ENCODE results near the gene IQCF6. TPM values are rescaled to one million over a fixed set of nuclear protein-coding genes. Genes with fewer than 3 reads are reported as not detected.

Gene IQCF6
- total RNA-seq (2022) (not detected in 2 replicates), Bru-seq, nascent RNA (not detected), BruChase-seq, experiment 1, labeled RNA remaining after a 2-hour chase (not detected), BruChase-seq, experiment 2, labeled RNA remaining after a 6-hour chase (not detected)
- long read RNA-seq = 0 reads

- CTCF ChIA-PET = no interaction called here
- POLR2A ChIA-PET = no interaction called here
- H3K9me3 Mint-ChIP-seq (ENCODE audit: unreplicated experiment) = no peaks in the 10 kb centered on the region
- no peaks in the 10 kb centered on the region for H3K36me3 Mint-ChIP-seq (ENCODE audit: insufficient read depth, unreplicated experiment)
- no TSS peak for BruUV-seq (replicated peaks)
- no peak within 1 kb of the TSS for H3K4me3 Mint-ChIP-seq (ENCODE audit: unreplicated experiment)
- H3K9me3 ChIP-seq = no peaks in the 10 kb centered on the region
- no peak for DNase-seq
- no peak within 1 kb of the TSS for H3K4me3 ChIP-seq (ENCODE audit: low read depth, low read length)
- no peaks in the 10 kb centered on the region for H3K27me3 ChIP-seq (replicated peaks; ENCODE audit: control insufficient read depth, insufficient read depth, low read length)
- no peaks in the 10 kb centered on the region for H3K36me3 ChIP-seq (ENCODE audit: control insufficient read depth, insufficient read depth, low read length)
- TF ChIP-seq, protein P1, sequence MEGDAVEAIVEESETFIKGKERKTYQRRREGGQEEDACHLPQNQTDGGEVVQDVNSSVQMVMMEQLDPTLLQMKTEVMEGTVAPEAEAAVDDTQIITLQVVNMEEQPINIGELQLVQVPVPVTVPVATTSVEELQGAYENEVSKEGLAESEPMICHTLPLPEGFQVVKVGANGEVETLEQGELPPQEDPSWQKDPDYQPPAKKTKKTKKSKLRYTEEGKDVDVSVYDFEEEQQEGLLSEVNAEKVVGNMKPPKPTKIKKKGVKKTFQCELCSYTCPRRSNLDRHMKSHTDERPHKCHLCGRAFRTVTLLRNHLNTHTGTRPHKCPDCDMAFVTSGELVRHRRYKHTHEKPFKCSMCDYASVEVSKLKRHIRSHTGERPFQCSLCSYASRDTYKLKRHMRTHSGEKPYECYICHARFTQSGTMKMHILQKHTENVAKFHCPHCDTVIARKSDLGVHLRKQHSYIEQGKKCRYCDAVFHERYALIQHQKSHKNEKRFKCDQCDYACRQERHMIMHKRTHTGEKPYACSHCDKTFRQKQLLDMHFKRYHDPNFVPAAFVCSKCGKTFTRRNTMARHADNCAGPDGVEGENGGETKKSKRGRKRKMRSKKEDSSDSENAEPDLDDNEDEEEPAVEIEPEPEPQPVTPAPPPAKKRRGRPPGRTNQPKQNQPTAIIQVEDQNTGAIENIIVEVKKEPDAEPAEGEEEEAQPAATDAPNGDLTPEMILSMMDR (IDR thresholded peaks at IDR 0.05; ENCODE audit: insufficient read depth in 1 of 2, low read depth in 1 of 2, low read length in 1 of 2, severe bottlenecking in 1 of 2, unreplicated experiment in 1 of 2) = no peak
- no peak within 1 kb of the TSS for H3K27ac Mint-ChIP-seq (ENCODE audit: unreplicated experiment)
- H3K4me1 Mint-ChIP-seq (ENCODE audit: low read depth, unreplicated experiment) = no peaks in the 10 kb centered on the region
- H3K27me3 Mint-ChIP-seq (ENCODE audit: insufficient read depth, unreplicated experiment) = peaks cover 5% of the 10 kb centered on the region
- intact Hi-C loops (cut with micrococcal nuclease; ENCODE audit: unreplicated experiment) = no loop called here
- H3K4me1 ChIP-seq = no peaks in the 10 kb centered on the region
Measured at GRCh38 chr3:51779137-51779536, at the start of gene IQCF6. Gene IQCF6, minus strand, starts transcription at chr3:51779237. Its CDS starts 13 bp downstream, at chr3:51779224.

GRCh38 chr3:51828297-51828696 is 49.3 kb upstream of the IQCF6 start:
- Histone ChIP-seq H3K4me3 (ENCODE audit: low read depth, low read length) (no peak overlapping the region), H3K9me3 (peaks cover 5% of the 10 kb centered on the region), H3K4me1 (no peaks in the 10 kb centered on the region), H3K27me3 (replicated peaks; ENCODE audit: control insufficient read depth, insufficient read depth, low read length) (no peaks in the 10 kb centered on the region), H3K36me3 (ENCODE audit: control insufficient read depth, insufficient read depth, low read length) (no peaks in the 10 kb centered on the region)
- ChIA-PET CTCF (no interaction called here), POLR2A (no interaction called here)
- H3K4me1 Mint-ChIP-seq (ENCODE audit: low read depth, unreplicated experiment) = no peaks in the 10 kb centered on the region
- no peak for DNase-seq
- no TSS peak for BruUV-seq (replicated peaks)
- intact Hi-C loops (cut with micrococcal nuclease; ENCODE audit: unreplicated experiment) = no loop called here
- H3K9me3 Mint-ChIP-seq (ENCODE audit: unreplicated experiment) = peaks cover 14% of the 10 kb centered on the region
- H3K4me3 Mint-ChIP-seq (ENCODE audit: unreplicated experiment) = no peak overlapping the region
- peaks cover 17% of the 10 kb centered on the region for H3K27me3 Mint-ChIP-seq (ENCODE audit: insufficient read depth, unreplicated experiment)
- no peaks in the 10 kb centered on the region for H3K36me3 Mint-ChIP-seq (ENCODE audit: insufficient read depth, unreplicated experiment)
- H3K27ac Mint-ChIP-seq (ENCODE audit: unreplicated experiment) = no peak overlapping the region
- TF ChIP-seq, protein P1 (IDR thresholded peaks at IDR 0.05; ENCODE audit: insufficient read depth in 1 of 2, low read depth in 1 of 2, low read length in 1 of 2, severe bottlenecking in 1 of 2, unreplicated experiment in 1 of 2) = no peak

- no peak overlapping the region for H3K4me3 Mint-ChIP-seq (ENCODE audit: unreplicated experiment)
- Histone ChIP-seq H3K4me1 (no peaks in the 10 kb centered on the region), H3K36me3 (ENCODE audit: control insufficient read depth, insufficient read depth, low read length) (no peaks in the 10 kb centered on the region), H3K4me3 (ENCODE audit: low read depth, low read length) (no peak overlapping the region), H3K9me3 (no peaks in the 10 kb centered on the region), H3K27me3 (replicated peaks; ENCODE audit: control insufficient read depth, insufficient read depth, low read length) (no peaks in the 10 kb centered on the region)
- ChIA-PET POLR2A (interaction anchor here (0.5 kb wide), 1 partner anchor 320 kb away, joined by 3 read pairs; the partner anchor contains the start of gene DCAF1), CTCF (no interaction called here)
- H3K27ac Mint-ChIP-seq (ENCODE audit: unreplicated experiment) = no peak overlapping the region
- intact Hi-C loops (cut with micrococcal nuclease; ENCODE audit: unreplicated experiment) = no loop called here
- no TSS peak for BruUV-seq (replicated peaks)
- H3K27me3 Mint-ChIP-seq (ENCODE audit: insufficient read depth, unreplicated experiment) = peaks cover 22% of the 10 kb centered on the region
- peaks cover 18% of the 10 kb centered on the region for H3K9me3 Mint-ChIP-seq (ENCODE audit: unreplicated experiment)
- TF ChIP-seq, protein P1 (IDR thresholded peaks at IDR 0.05; ENCODE audit: insufficient read depth in 1 of 2, low read depth in 1 of 2, low read length in 1 of 2, severe bottlenecking in 1 of 2, unreplicated experiment in 1 of 2) = peak in 1 of 2 experiments; percentile 8
- no peaks in the 10 kb centered on the region for H3K4me1 Mint-ChIP-seq (ENCODE audit: low read depth, unreplicated experiment)
- H3K36me3 Mint-ChIP-seq (ENCODE audit: insufficient read depth, unreplicated experiment) = no peaks in the 10 kb centered on the region
- no peak for DNase-seq
Measured at GRCh38 chr3:51819709-51820406, 40.8 kb upstream of the IQCF6 start.

All from Caco-2 (cell line).